DMS53 (cell line): ENCODE results near the gene SYNJ2BP.

Experiments
- DNase-seq: peaks from one replicate; lab custom pipeline; 2025; lab: John Stamatoyannopoulos, UW

The SYNJ2BP gene

DNA sequence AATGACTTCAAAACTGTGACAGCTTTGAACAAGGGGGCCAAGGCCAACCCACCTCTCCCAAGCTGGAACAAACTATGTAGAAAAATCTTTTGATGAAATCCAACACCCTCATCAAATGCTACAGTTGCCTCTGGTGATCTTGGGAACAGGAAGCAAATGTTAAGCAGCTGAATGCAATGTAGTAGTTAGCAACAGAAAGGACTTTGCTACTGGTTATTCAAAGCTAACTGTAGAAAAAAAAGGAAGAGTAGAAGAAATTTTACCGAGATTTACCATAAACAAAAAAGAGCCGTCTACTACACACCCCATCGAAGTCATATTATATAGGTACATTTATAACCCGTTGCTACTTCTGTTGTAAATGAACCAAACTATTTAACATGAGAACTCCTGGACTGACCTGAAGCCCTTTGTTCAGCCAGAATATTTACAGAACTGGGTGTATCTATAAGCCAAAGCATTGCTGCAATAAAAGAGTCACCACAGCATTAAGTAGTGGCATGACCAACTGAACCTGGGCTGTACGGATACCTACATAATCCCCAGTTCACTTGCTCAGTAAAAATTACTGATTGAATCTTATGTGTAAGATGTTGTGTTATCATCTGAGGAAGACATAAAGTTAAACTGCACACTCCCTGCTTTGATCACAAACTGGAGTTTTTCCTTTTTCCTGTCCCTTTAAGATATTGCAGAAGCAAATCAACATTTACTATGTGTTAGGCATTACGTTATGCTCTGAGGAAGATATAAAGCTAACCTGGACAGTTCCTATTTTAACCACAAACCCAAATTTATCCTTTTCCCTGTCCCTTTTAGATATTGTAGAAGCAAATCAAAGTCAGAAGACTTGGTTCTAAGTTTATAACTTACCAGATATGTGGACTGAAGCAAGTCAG, 25.1 kb downstream of the SYNJ2BP start:
- DNase-seq: no peak

DNA sequence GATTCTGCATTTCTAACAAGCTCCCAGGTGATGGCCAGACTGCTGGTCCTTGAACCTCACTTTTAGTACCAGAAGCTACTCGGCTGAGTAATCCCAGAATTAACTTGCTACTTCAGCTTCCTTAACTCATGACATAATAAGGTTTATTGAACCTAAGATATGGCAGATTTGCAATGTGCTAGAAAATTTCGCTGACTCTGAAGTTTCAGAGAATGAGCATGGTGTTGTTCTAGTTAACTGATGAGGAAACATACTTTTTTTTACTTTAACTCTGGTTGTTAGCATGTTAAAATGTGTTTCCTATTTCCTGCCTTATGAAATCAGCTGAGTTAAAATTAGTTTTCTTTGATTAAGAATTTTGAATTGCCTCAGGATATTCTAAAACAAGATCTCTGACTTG, 34.4 kb downstream of the SYNJ2BP start:
- no peak for DNase-seq

DNA sequence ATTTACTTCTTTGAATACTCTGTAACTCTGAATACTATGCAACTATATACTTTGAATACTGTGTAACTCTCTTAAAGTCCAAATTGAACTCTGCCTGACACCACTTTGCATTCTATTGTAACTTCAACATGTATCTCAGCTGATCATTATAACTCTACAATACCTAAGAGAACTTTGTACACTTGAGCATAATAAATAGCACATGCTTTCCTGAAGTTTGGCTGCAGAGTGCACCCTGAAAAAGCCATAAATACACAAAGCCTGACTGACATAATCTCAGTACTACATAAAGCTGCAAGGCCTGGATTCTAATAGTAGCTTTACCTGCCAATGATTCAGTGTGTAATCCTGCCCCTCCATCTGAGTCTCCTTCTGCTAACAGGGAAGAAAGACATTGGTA, 36.1 kb downstream of the SYNJ2BP start:
- DNase-seq: no peak

DNA sequence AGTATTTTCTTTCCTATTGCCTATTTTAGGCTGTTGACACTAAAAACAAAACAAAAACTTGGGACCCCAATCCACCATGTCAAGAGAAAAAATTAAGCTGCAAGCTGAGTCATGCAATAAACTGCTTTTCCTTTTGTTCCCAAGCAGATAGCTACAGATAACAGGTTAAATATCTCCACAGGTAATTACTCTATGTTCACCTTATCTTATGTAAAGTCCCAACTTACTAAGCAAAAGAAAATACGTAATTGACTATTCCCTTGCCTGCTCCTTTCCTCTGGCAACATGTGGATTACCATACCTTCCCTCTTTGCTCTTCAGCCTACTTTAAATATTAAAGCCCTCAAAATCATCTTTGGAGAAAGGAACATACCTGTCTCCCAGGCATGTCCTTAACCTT, 38.2 kb downstream of the SYNJ2BP start:
- DNase-seq: no peak
